ENCODE data around the gene LRRC8D.

Gene LRRC8D

DNA sequence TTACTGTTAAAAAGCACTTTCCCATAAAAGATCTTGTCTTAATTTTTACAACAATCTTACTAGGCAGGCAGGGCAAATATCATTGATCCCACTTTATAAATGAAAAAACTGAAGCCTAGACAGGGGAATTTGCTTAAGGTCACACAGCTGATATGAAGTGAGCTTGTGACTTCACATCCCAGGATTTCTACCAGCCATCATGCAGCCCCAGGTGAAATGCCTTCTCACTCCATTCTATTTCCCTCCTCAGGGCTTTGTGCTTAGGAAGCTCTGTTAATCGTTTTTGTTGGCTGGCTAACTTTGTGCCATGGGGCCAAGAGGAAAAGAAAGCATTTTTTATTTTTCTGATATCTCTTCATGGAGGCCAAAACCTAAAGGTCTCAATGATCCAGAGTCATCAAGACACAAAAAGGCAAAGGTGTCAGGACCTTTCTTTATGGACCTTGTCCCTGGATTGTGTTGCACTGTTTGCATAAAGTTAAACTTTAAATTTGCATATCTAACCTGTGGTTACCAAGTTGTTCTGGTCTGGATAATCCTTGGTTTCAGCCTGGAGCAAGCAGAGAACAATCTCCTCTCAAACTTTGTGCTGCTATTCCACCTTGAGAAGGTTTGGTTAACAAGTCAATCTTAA, 129.3 kb downstream of the LRRC8D start:
- 67% methylated on average over 1 of the region's 1 CpG for WGBS
- Histone ChIP-seq H2AFZ (ENCODE audit: low read depth, low read length) (no peak overlapping the region), H3K27me3 (ENCODE audit: control insufficient read depth in 1 of 2, insufficient read depth in 1 of 2, low read length in 2 of 2) (no peaks in the 10 kb centered on the region), H3K18ac (ENCODE audit: low read depth in 1 of 2, low read length in 2 of 2) (no peak overlapping the region), H3K9ac (ENCODE audit: low read length) (no peak overlapping the region), H3K27ac (ENCODE audit: low read length, poor library complexity, severe bottlenecking) (no peak overlapping the region), H3K4me3 (ENCODE audit: insufficient read depth in 1 of 2, low read depth in 1 of 2, low read length in 2 of 2) (no peak overlapping the region), H3K36me3 (ENCODE audit: control insufficient read depth in 1 of 2, insufficient read depth in 2 of 2, low read depth in 1 of 2, low read length in 2 of 2) (no peaks in the 10 kb centered on the region), H3K14ac (ENCODE audit: low read length in 2 of 2) (no peak overlapping the region), H3K4me1 (ENCODE audit: control insufficient read depth, insufficient read depth, low read depth, low read length) (peaks cover 6% of the 10 kb centered on the region), H3K9me3 (ENCODE audit: control insufficient read depth, low read length) (no peaks in the 10 kb centered on the region), H2AK5ac (ENCODE audit: low read length, severe bottlenecking) (no peak overlapping the region), H2BK120ac (ENCODE audit: low read depth, low read length) (no peak overlapping the region), H3K79me1 (replicated peaks; ENCODE audit: low read length, poor library complexity, severe bottlenecking) (no peaks in the 10 kb centered on the region), H3K23ac (ENCODE audit: low read length in 2 of 2) (no peak overlapping the region), H3K4ac (ENCODE audit: low read depth in 1 of 2, low read length in 2 of 2) (no peak overlapping the region), H4K8ac (ENCODE audit: low read length) (no peak overlapping the region), H2BK15ac (ENCODE audit: low read depth, poor library complexity, severe bottlenecking) (no peak overlapping the region), H4K91ac (ENCODE audit: low read length) (no peak overlapping the region), H3K4me2 (ENCODE audit: low read length, poor library complexity, severe bottlenecking) (no peak overlapping the region), H2BK5ac (ENCODE audit: low read depth, low read length, poor library complexity, severe bottlenecking) (no peak overlapping the region), H2BK12ac (ENCODE audit: low read length in 2 of 2) (no peak overlapping the region)
- no peak for DNase-seq

DNA sequence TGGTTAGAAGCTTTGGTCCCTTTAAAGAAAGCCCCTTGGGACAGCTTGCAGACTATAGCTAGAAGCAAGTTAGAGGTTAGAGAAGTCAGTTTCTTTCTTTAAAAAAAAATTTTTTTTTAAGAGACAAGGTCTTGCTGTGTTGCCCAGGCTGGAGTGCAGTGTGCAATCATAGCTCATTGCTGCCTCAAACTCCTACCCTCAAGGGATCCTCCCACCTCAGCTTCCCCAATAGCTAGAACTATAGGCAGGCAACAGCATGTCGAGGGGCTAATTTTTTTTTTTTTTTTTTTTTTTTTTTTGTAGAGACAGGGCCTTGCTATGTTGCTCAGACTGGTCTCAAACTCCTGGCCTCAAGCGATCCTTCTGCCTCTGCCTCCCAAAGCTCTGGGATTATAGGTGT, 129.9 kb downstream of the LRRC8D start:
- no peak overlapping the region for H2AK5ac ChIP-seq (ENCODE audit: low read length, severe bottlenecking)
- DNase-seq = no peak
- H3K27me3 ChIP-seq (ENCODE audit: control insufficient read depth in 1 of 2, insufficient read depth in 1 of 2, low read length in 2 of 2) = no peaks in the 10 kb centered on the region
- no peaks in the 10 kb centered on the region for H3K79me1 ChIP-seq (replicated peaks; ENCODE audit: low read length, poor library complexity, severe bottlenecking)
- H3K23ac ChIP-seq (ENCODE audit: low read length in 2 of 2) = no peak overlapping the region
- no peak overlapping the region for H2AFZ ChIP-seq (ENCODE audit: low read depth, low read length)
- H3K36me3 ChIP-seq (ENCODE audit: control insufficient read depth in 1 of 2, insufficient read depth in 2 of 2, low read depth in 1 of 2, low read length in 2 of 2) = no peaks in the 10 kb centered on the region
- H3K27ac ChIP-seq (ENCODE audit: low read length, poor library complexity, severe bottlenecking) = no peak overlapping the region
- H3K4me3 ChIP-seq (ENCODE audit: insufficient read depth in 1 of 2, low read depth in 1 of 2, low read length in 2 of 2) = no peak overlapping the region
- WGBS = 100% methylated on average over 1 of the region's 2 CpGs
- H3K9ac ChIP-seq (ENCODE audit: low read length) = no peak overlapping the region
- no peak overlapping the region for H3K18ac ChIP-seq (ENCODE audit: low read depth in 1 of 2, low read length in 2 of 2)
- no peaks in the 10 kb centered on the region for H3K9me3 ChIP-seq (ENCODE audit: control insufficient read depth, low read length)
- no peak overlapping the region for H2BK12ac ChIP-seq (ENCODE audit: low read length in 2 of 2)
- no peak overlapping the region for H2BK120ac ChIP-seq (ENCODE audit: low read depth, low read length)
- H2BK5ac ChIP-seq (ENCODE audit: low read depth, low read length, poor library complexity, severe bottlenecking) = no peak overlapping the region
- no peak overlapping the region for H4K91ac ChIP-seq (ENCODE audit: low read length)
- no peak overlapping the region for H3K4ac ChIP-seq (ENCODE audit: low read depth in 1 of 2, low read length in 2 of 2)
- H3K14ac ChIP-seq (ENCODE audit: low read length in 2 of 2) = no peak overlapping the region
- H2BK15ac ChIP-seq (ENCODE audit: low read depth, poor library complexity, severe bottlenecking) = no peak overlapping the region
- peaks cover 6% of the 10 kb centered on the region for H3K4me1 ChIP-seq (ENCODE audit: control insufficient read depth, insufficient read depth, low read depth, low read length)
- no peak overlapping the region for H4K8ac ChIP-seq (ENCODE audit: low read length)
- H3K4me2 ChIP-seq (ENCODE audit: low read length, poor library complexity, severe bottlenecking) = no peak overlapping the region

DNA sequence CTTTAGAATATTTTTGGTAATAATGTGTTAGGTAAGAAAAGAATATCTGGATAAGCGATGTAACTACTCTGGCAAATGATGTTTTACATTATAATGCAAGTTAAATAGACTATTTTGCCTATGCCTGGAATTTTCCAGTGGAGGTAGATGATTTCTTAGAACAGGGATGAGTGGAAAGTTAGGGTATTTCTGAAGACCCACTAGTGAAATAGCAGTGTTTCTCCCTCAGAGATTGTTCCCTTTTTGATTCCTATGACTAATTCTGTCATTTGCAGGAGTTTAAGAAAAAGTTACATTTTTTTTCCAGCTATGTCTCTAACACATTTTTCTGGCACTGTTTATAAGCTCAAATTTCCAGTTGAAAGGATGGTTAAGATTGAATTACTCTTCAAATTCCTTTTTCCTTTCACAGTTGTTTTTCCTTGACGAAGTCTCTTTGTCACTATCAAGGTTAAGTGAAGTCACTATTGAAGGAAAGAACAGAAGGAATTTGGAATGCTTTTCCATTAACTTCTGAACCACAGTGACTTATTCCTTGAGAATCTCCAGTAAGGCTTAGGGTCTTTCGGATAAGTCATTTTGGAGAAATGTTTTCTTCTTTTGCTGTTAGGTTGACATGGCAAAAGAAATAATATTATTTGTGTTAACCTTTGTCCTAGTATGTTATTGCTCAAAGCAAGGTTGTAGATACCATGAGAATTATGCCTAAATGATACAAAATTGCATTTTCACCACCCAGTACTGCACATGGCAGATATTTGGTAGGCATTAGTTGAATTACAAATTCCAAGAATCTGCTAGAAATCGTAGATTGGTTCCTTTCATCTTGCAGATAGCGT, 131.2 kb downstream of the LRRC8D start:
- peak overlapping the region; percentile 87 for H3K27ac ChIP-seq (ENCODE audit: low read length, poor library complexity, severe bottlenecking)
- H4K8ac ChIP-seq (ENCODE audit: low read length) = no peak overlapping the region
- H2BK5ac ChIP-seq (ENCODE audit: low read depth, low read length, poor library complexity, severe bottlenecking) = no peak overlapping the region
- no peak overlapping the region for H2BK120ac ChIP-seq (ENCODE audit: low read depth, low read length)
- WGBS = 60% methylated on average over 5 of the region's 5 CpGs
- no peak overlapping the region for H3K4me2 ChIP-seq (ENCODE audit: low read length, poor library complexity, severe bottlenecking)
- no peaks in the 10 kb centered on the region for H3K79me1 ChIP-seq (replicated peaks; ENCODE audit: low read length, poor library complexity, severe bottlenecking)
- peaks cover 4% of the 10 kb centered on the region for H3K4me1 ChIP-seq (ENCODE audit: control insufficient read depth, insufficient read depth, low read depth, low read length)
- H2AK5ac ChIP-seq (ENCODE audit: low read length, severe bottlenecking) = no peak overlapping the region
- H3K23ac ChIP-seq (ENCODE audit: low read length in 2 of 2) = no peak overlapping the region
- no peak overlapping the region for H3K4ac ChIP-seq (ENCODE audit: low read depth in 1 of 2, low read length in 2 of 2)
- H3K9ac ChIP-seq (ENCODE audit: low read length) = peak overlapping the region; percentile 82
- no peak overlapping the region for H2AFZ ChIP-seq (ENCODE audit: low read depth, low read length)
- H3K18ac ChIP-seq (ENCODE audit: low read depth in 1 of 2, low read length in 2 of 2) = no peak overlapping the region
- H3K9me3 ChIP-seq (ENCODE audit: control insufficient read depth, low read length) = no peaks in the 10 kb centered on the region
- no peak overlapping the region for H3K14ac ChIP-seq (ENCODE audit: low read length in 2 of 2)
- DNase-seq = peak; percentile 70
- H2BK15ac ChIP-seq (ENCODE audit: low read depth, poor library complexity, severe bottlenecking) = no peak overlapping the region
- H3K36me3 ChIP-seq (ENCODE audit: control insufficient read depth in 1 of 2, insufficient read depth in 2 of 2, low read depth in 1 of 2, low read length in 2 of 2) = no peaks in the 10 kb centered on the region
- no peak overlapping the region for H4K91ac ChIP-seq (ENCODE audit: low read length)
- H3K4me3 ChIP-seq (ENCODE audit: insufficient read depth in 1 of 2, low read depth in 1 of 2, low read length in 2 of 2) = no peak overlapping the region
- H2BK12ac ChIP-seq (ENCODE audit: low read length in 2 of 2) = no peak overlapping the region
- H3K27me3 ChIP-seq (ENCODE audit: control insufficient read depth in 1 of 2, insufficient read depth in 1 of 2, low read length in 2 of 2) = no peaks in the 10 kb centered on the region

DNA sequence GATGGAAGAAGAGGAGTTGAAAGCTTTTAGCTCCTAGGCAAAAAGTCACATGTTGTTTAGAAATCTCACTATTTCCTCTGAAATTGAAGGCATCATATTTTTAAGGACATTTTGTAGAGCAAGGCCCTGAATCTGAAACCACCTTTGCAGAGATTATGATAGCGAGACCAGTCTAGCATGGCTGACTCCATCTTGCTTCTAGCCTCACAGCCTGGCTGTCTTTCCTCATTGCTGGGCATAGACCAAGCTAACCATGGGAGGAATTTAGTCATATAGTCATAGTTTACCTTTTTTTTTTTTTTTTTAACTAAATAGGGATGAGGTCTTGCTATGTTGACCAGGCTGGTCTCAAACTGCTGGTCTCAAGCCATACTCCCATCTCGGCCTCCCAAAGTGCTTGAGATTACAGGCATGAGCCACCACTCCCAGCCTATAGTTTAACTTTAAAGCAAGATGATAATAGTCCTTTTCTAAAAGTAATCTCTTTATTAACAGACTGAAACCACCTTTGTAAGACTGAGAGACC, 131.8 kb downstream of the LRRC8D start:
- Histone ChIP-seq H2BK12ac (ENCODE audit: low read length in 2 of 2) (peak overlapping the region; percentile 48 to 52), H3K23ac (ENCODE audit: low read length in 2 of 2) (no peak overlapping the region), H3K14ac (ENCODE audit: low read length in 2 of 2) (no peak overlapping the region), H2AK5ac (ENCODE audit: low read length, severe bottlenecking) (peak overlapping the region; percentile 67), H3K79me1 (replicated peaks; ENCODE audit: low read length, poor library complexity, severe bottlenecking) (no peaks in the 10 kb centered on the region), H3K4me3 (ENCODE audit: insufficient read depth in 1 of 2, low read depth in 1 of 2, low read length in 2 of 2) (no peak overlapping the region), H3K18ac (ENCODE audit: low read depth in 1 of 2, low read length in 2 of 2) (no peak overlapping the region), H4K8ac (ENCODE audit: low read length) (no peak overlapping the region), H3K27me3 (ENCODE audit: control insufficient read depth in 1 of 2, insufficient read depth in 1 of 2, low read length in 2 of 2) (no peaks in the 10 kb centered on the region), H3K27ac (ENCODE audit: low read length, poor library complexity, severe bottlenecking) (peak overlapping the region; percentile 87), H2BK15ac (ENCODE audit: low read depth, poor library complexity, severe bottlenecking) (no peak overlapping the region), H3K36me3 (ENCODE audit: control insufficient read depth in 1 of 2, insufficient read depth in 2 of 2, low read depth in 1 of 2, low read length in 2 of 2) (no peaks in the 10 kb centered on the region), H4K91ac (ENCODE audit: low read length) (no peak overlapping the region), H3K9me3 (ENCODE audit: control insufficient read depth, low read length) (no peaks in the 10 kb centered on the region), H2BK5ac (ENCODE audit: low read depth, low read length, poor library complexity, severe bottlenecking) (peak overlapping the region; percentile 36), H2BK120ac (ENCODE audit: low read depth, low read length) (no peak overlapping the region), H3K4me1 (ENCODE audit: control insufficient read depth, insufficient read depth, low read depth, low read length) (peaks cover 4% of the 10 kb centered on the region), H3K4ac (ENCODE audit: low read depth in 1 of 2, low read length in 2 of 2) (no peak overlapping the region), H2AFZ (ENCODE audit: low read depth, low read length) (no peak overlapping the region), H3K4me2 (ENCODE audit: low read length, poor library complexity, severe bottlenecking) (no peak overlapping the region), H3K9ac (ENCODE audit: low read length) (peak overlapping the region; percentile 82)
- 100% methylated on average over 1 of the region's 2 CpGs for WGBS
- no peak for DNase-seq
